ENCODE data around the gene SLC9C2.

- no peak for TF ChIP-seq E2F4 (CRISPR knock-in tag; IDR thresholded peaks at IDR 0.05; ENCODE audit: borderline replicate concordance, low read depth)
- TF ChIP-seq, protein P1, sequence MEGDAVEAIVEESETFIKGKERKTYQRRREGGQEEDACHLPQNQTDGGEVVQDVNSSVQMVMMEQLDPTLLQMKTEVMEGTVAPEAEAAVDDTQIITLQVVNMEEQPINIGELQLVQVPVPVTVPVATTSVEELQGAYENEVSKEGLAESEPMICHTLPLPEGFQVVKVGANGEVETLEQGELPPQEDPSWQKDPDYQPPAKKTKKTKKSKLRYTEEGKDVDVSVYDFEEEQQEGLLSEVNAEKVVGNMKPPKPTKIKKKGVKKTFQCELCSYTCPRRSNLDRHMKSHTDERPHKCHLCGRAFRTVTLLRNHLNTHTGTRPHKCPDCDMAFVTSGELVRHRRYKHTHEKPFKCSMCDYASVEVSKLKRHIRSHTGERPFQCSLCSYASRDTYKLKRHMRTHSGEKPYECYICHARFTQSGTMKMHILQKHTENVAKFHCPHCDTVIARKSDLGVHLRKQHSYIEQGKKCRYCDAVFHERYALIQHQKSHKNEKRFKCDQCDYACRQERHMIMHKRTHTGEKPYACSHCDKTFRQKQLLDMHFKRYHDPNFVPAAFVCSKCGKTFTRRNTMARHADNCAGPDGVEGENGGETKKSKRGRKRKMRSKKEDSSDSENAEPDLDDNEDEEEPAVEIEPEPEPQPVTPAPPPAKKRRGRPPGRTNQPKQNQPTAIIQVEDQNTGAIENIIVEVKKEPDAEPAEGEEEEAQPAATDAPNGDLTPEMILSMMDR (IDR thresholded peaks at IDR 0.05): no peak
- no peak for TF ChIP-seq JUN (CRISPR knock-in tag; IDR thresholded peaks at IDR 0.05)
- no peak for TF ChIP-seq TP53 (CRISPR knock-in tag; IDR thresholded peaks at IDR 0.05)
Measured at GRCh38 chr1:173590557-173590956, 12.3 kb downstream of the SLC9C2 start.
